Uterus (tissue), 2 donors: Measurements from ENCODE around the gene CDH2.

Experiments
- POLR2A ChIP-seq, 2 donors: fragments of 450-650 bp; IDR thresholded peaks; one replicate each; pipeline ENCODE4 v1.6.1; 2016; ENCODE audit warnings: antibody characterized with exemption in 2 of 2, mild to moderate bottlenecking in 1 of 2, moderate library complexity in 1 of 2
- TF ChIP-seq, protein P1 (sequence below), 4 experiments: fragments of 200-600 bp in 2 of 4; fragments of 450-650 bp in 2 of 4; sonication (generic) in 2 of 4; IDR thresholded peaks; one replicate each; pipeline ENCODE4 v1.5.1; 2016 to 2019; ENCODE audit warnings: antibody characterized with exemption in 4 of 4, mild to moderate bottlenecking in 2 of 4, moderate library complexity in 1 of 4

DNA sequence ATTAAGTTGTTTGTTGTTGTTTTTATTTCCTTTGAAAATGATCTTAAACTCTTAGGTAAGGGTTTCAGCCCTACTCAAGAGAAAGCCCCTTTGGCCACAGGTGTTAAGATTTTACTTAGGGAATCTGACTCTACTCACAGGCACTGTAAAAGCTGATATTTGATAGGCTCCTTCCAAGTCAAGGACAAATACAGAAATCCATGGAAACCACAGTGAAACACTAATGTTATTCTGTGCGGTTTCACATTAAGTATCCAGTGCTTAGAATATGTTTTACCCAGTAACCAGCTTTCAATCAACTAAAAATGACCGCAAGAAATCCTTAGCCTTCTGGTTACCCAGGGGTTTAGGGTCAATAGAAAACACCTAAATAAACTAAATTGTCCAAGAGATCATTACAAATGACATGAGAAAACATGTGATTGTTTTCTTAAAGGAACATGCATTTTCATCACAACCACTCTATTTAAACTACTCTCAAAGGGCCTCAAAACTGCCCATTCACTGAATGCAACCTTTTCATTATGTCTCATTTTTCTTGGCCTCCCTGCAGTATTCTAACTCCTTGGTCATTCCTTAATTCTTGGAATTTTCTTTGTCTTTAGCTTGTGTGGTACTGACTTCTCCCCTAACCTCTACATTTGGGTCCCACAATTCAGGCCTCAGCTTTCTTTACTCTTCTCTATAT lies 56.0 kb downstream of the CDH2 start:
- TF ChIP-seq, protein P1, sequence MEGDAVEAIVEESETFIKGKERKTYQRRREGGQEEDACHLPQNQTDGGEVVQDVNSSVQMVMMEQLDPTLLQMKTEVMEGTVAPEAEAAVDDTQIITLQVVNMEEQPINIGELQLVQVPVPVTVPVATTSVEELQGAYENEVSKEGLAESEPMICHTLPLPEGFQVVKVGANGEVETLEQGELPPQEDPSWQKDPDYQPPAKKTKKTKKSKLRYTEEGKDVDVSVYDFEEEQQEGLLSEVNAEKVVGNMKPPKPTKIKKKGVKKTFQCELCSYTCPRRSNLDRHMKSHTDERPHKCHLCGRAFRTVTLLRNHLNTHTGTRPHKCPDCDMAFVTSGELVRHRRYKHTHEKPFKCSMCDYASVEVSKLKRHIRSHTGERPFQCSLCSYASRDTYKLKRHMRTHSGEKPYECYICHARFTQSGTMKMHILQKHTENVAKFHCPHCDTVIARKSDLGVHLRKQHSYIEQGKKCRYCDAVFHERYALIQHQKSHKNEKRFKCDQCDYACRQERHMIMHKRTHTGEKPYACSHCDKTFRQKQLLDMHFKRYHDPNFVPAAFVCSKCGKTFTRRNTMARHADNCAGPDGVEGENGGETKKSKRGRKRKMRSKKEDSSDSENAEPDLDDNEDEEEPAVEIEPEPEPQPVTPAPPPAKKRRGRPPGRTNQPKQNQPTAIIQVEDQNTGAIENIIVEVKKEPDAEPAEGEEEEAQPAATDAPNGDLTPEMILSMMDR (IDR thresholded peaks at IDR 0.05): no peak
- no peak for TF ChIP-seq POLR2A (IDR thresholded peaks at IDR 0.05)
